HG03354 (cell line): ENCODE results near the gene C12orf56.
"Not testable (repeated sequence)": the region's sequence is repeated elsewhere in the genome, so short reads cannot be mapped to it uniquely, and the experiment has no call there.

ENCODE experiments used
- ATAC-seq: cut with Tn5 transposase; IDR thresholded peaks from one replicate; pipeline ENCODE4 v1.9.1; 2021; ENCODE audit warnings: mild to moderate bottlenecking; ENCODE audit not compliant: unreplicated experiment, poor library complexity, severe bottlenecking

Gene C12orf56

DNA sequence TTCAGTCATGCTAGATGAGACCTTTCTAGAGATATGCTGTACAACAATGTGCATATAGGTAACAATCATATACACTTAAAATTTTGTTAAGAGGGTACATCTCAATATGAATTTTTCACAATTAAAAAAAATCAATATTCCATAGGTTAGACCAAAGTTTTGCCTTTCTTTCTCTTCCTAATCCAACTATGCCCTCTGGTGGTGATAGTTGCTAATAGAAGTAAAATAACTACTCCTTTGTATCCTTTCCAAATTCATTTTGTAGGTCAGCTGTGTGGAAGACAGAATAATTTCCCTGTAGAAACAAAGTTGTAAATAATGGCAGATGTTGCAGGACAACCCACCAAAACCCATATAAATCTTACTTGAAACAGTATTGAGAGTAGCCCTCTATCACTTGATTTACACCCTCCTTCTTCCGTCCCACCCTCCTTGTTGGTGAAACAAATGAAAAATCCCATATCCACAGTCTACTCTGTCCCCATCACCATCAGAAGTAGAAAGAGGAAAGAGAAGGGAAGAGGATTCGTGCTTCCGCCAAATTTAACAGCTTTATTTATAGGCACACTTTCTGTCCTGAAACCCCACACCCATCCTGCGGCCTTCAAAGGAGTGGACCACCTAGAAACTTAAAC lies 134.3 kb downstream of the C12orf56 start:
- ATAC-seq, result no peak

DNA sequence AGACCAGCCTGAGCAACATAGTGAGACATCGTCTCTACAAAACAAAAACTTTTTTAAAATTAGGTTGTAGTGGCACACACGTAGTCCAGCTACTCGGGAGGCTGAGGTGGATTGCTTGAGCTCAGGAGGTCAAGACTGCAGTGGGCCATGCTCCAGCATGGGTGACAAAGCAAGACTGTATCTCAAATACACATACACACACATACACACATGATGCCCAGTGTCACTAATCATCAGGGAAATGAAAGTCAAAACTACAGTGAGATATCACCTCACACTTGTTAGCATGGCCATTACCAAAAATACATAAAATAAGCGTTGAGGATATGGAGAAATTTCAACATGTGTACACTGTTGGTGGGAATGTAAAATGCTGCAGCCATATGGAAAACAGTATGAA lies 135.3 kb downstream of the C12orf56 start:
- ATAC-seq, result no peak

DNA sequence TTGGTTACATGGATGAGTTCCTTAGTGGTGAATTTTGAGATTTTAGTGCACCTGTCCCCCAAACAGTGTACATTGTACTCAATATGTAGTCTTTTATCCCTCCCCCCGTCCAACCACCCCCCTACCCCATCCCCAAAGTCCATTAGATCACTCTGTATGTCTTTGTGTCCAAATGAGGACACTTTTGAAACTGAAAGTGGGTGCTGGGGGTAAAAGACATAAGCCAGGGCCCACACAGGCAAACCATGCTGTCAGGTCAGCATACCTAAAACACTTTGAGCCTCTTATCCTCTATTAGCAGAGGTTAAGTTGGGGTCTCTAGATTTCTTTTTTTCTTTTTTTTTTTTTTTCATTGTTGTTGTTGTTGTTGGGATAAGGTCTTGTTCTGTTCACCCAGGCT lies 137.2 kb downstream of the C12orf56 start:
- ATAC-seq, result no peak

DNA sequence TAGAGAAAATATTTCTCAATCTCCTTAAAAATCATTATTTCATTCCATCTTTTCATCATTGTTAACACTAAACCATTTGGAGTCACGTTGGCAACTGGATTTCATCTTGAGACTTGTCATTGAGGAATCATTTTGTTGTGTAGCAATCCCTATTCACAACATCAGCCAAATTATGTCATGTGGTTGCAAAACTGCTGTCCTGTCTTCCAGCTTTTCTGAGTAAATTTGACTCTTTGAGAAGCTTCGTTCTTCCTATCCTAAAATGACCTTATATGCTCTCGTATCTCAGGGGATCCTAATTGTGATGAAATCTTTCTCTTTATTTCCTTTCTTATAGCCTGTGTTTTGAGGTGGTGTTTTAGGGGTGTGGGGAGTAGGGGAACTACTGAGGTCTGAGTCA lies 137.9 kb downstream of the C12orf56 start:
- no peak for ATAC-seq

DNA sequence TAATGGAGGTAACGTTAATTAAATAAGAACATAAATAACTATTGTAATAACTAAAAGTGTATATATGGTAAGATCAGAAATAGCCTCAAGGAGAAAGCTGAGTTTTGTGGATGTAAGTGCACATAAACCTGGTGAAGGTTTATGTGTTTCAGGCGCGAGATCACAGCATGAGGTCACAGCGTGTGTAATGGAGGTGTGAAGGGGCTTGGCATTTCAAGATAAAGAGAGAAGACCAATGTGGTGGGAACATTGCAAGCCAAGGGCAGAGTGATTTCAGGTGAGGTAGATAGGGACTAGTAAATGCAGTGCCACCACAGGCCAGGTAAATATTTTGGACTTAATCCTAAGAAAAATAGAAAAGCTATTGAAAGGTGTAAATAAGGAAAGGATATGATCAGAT lies 146.7 kb downstream of the C12orf56 start:
- no peak for ATAC-seq

DNA sequence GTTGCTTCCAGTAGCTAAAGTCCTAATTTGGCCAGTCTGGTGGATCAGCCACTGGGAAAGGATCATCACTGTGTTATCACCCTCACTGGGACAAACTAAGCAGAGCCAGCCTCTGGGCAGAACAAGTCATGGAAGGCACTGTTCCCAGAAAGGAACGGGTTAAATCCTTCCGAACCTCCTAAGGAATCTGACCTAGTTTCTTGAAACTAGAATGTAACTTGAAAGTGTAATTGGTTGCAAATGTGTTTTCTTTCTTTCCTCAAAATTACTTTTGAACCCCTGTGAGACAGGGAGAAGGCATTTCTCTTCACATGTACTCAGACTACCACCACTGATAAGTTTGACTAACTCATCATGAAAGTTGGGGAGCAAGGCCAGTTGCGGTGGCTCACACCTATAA lies 149.8 kb downstream of the C12orf56 start:
- ATAC-seq, result no peak

DNA sequence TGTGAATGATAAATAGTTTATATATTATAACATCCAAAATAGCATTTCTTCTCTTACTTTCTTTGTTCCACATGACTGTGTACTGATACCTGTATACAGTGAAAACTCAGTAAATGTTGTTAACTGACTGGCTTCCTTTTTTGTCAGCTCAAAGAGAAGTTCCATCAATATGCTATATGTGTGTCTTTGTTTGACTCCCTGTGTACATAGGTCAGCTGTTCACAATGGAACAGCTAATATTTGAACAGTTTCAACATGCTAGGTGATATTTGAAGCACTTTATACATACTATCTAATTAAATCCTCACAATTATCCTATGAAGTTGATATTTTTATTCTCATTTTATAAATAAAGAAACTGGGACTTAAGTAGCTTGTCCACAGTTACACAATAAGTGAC lies 153.2 kb downstream of the C12orf56 start:
- no peak for ATAC-seq

DNA sequence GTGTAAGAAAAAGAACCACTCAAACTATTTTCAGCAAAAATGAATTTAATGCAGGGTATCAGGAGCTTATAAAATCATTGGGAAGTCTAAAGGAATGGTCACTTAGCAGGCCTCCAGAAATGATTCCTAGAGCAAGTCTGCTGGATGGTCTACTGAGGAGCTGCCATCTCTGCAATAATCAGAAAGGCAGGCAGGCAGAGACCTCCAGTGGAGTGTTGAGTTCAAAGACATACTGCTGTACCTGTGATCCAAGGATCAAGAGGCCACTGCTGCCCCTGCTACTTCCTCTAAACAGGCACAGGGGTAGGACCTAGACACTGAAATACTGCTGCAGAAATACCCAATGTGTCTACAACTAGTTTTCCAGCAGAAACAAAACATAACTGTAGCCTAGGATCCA lies 154.0 kb downstream of the C12orf56 start:
- ATAC-seq, result no peak

DNA sequence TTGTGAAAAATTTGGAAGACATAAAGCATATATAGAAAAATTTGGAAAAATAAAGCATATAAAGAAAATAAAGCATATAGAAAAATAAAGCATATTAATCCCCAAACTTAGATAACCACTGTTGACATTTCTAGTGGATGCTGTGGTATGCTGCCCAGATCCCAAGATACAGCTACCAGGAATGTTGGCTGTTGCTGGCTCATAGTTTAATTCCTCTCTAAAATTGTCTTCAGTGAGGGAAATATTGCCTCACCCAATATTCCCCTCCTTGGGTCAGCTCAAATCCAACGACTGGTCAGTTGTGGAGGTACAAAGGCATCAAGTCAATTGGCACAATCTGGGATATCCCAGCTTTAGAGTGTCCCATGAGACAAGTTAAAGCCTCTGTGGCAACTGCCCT lies 158.4 kb downstream of the C12orf56 start:
- no peak for ATAC-seq

DNA sequence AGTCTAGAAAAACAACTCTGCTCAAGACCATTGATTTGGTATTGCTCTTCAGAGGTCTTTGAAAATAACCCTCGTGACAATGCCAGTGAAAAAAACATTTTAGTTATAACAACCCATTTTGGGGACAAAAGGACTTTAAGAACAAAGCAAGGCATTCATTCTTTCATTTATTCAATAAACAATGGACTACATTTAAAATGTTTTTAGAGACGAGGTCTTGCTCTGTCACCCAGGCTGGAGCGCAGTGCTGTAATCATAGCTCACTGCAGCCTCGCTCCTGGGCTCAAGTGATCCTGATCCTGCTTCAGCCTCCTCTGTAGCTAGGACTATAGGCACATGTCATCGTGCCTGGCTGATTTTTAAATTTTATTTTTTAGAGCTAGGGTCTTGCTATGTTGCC lies 160.8 kb downstream of the C12orf56 start:
- no peak for ATAC-seq

DNA sequence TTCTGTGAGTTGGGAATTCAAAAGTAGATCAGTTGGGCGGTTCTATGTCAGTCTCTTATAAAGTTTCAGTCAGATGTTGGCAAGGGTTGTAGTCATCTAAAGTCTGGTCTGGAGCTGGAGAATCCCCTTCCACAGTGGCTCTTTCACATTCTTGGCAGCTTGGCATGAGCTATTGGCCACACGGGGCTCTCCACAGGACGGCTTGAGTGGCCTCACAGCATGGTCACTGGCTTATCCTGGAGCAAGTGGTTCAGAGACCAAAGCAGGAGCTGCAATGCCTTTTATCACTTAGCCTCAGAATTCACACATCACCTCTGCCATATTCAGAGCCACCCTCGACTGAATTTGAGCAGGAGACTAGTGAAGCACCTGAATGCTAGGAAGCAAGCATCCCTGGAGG lies 161.3 kb downstream of the C12orf56 start:
- ATAC-seq, result no peak

DNA sequence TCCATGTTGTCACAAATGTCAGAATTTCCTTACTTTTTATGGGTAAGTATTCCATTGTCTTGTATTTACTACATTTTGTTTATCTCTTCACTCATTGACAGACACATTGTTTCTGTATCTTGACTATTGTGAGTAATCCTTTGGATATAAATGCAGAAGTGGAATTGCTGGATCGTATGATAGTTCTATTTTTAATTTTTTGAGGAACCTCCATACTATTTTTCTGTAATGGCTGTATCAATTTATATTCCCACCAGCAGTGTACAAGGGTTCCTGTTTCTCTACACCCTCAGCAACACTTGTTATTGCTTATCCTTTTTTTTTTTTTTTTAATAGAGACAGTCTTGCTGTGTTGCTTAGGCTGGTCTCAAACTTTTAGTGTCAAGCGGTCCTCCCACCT lies 164.9 kb downstream of the C12orf56 start:
- no peak for ATAC-seq

DNA sequence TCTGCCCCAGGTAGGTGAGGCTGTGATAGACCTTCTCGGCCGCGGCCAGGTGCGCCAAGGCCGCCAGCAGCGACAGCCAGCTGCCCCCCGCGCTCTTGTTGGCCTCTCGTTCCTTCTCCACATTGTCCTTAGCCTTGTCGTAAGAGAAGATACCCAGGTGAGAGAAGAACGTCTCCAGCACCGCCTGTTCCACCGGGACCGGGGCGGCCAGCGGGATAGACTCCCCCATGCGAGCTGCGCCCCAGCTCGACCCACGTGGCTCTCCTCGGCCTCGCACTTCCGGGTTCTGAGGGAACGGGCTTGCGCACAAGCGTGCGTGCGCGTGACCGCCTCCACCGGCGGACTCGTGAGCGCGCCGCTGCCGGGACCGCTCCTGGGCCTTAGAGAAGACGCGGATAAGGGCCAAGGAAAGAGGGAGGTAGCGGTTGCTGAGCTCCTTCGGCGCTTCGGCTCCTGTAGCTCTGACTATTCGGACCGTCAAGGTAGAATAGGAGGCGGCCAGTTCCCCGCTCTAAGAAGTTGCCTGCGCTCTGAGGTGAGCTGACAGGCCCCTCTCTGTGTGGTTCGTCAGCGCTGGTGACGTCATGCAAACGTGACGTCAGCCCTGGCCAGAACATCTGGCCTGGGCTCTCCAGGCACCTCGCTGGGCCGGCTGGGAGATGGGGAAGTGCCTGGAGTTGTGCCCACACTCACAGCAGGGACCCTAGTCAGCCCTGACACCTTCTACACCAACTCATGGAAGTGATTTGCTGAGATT lies 168.4 kb downstream of the C12orf56 start, which contains the start of gene KICS2:
KICS2 (minus strand) TSS at position 288 of the 757 bp plus-strand sequence; CDS start at position 229, 59 bp downstream.
- peak; percentile 95 for ATAC-seq

DNA sequence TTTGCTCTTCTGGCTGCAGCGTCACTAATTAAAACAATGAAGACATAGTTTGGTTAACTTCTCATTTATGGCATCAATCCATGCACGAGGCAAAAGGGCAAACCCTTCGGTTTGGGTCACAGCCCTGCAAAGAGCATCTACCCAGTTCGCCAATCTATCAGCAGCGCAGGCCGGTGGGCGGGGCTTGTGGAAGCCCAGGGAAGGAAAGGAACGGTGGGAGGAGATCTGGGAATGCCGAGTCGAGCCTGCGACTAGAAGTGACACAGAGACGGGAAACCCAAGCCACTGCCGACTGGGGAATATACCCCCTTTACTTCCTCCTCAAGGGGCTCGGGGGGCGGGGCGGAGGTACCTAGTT lies 168.9 kb downstream of the C12orf56 start:
- peak; percentile 21 for ATAC-seq

DNA sequence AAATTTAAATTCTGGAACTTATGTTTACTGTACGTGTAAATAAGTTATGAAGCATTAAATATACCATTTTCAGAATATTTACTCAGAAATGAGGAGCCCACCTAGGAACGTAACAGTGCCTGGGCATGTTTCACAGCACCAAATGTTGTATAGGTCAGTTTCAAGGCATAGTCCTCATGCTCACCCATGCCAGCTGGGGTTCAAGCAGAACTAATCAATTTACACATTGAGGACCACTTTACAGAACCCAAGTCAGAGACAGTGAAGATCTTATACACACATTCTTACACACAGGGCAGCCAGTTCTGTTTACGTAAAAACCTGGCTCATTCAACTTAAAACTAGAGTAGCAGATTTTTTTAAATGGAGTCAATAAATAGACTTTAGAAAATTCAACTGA lies 170.5 kb downstream of the C12orf56 start:
- no peak for ATAC-seq

DNA sequence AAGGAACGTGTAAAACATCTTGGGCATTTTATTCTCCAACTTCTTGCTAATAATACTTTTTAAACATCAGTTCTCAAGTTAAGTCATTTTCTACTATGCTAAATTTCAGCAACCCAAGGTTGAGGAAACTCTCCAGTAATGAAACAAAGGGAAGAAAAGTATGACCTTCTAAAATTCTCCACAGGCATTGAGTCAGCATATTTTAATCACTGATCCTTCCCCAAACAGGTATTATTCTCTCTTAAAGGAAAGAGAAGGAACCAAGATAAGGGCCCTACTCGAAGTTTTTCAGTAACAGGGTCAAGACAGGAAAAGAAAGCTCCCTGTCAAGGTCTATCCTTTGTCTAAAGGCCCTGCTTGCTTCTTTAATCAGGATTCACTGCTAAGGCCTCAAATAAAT lies 171.4 kb downstream of the C12orf56 start:
- ATAC-seq, result no peak

DNA sequence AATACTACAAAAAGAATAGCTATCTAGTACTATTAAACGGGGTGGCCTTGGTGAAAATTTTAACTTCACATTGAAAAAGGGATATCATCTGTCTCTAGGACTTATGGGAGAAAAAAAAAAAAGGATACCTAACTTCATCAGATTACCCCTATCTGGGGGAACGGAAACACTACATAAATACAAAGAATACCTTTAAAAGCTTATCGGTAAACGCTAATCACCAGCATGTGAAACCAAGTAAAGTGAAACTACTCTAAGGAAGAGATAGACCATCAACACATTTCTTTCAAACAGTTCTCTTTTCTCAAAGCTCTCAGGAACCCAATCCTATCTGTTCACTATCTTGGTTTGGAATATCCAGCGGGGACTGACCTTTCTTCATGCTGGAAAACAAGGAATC lies 172.0 kb downstream of the C12orf56 start:
- no peak for ATAC-seq

DNA sequence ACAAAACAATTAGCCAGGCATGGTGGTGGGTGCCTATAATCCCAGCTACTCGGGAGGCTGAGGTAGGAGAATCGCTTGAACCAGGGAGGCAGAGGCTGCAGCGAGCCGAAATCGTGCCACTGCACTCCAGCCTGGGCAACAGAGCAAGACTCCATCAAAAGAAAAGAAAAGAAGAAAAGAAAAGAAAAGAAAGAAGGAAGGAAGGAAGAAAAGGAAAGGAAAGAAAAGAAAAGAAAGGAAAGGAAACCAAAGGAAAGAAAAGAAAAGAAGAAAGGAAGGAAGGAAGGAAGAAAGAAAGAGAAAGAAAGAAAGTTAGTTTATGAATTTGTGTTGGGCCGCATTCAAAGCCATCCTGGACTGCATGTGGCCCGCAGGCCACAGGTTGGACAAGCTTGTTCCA lies 172.9 kb downstream of the C12orf56 start:
- not testable (repeated sequence) for ATAC-seq

DNA sequence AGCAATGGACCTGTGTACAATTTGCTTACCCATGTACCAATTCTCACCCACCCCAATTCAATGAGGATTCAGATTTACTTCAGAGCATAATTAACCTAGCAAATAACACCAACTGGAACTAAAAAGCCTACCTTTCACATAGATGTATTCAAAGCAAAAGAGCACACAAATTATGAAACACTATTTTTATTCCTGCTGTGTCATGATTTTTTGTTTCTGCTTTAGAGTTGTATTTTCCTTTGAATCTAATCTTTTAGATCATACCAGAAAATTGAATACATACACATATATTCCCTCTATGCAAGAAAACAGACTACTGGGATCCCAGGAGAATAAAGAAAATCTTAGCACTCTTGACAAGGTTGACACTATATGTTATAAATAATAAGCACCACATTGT lies 174.3 kb downstream of the C12orf56 start:
- no peak for ATAC-seq
